PC-3 (cell line): ENCODE measurements around the gene ACY1. TPM values are rescaled to one million over a fixed set of nuclear protein-coding genes. Genes with fewer than 3 reads are reported as not detected.

Source experiments
- ATAC-seq: fragments of 200-7000 bp; cut with Tn5 transposase; 2 replicates; pipeline ENCODE4 v1.9.1; 2020; ENCODE audit warnings: mild to moderate bottlenecking, moderate library complexity
- BruUV-seq: library from RNA; stranded (reverse); fragments of 400-500 nt; replicated peaks from 2 replicates; lab custom pipeline; 2021; lab: Mats Ljungman, UMichigan
- CTCF ChIA-PET: fragments of 300-600 bp; sonication (Branson Sonifier 250); formaldehyde crosslinking; loops from one replicate; lab custom pipeline; 2022; ENCODE audit warnings: antibody characterized with exemption; lab: Charles Lee
- POLR2A ChIA-PET: fragments of 300-600 bp; sonication (Branson Sonifier 250); formaldehyde crosslinking; loops from one replicate; lab custom pipeline; 2022; ENCODE audit warnings: antibody characterized with exemption; ENCODE audit not compliant: unreplicated experiment; lab: Charles Lee
- DNase-seq: peaks from one replicate; pipeline ENCODE4 v3.0.0-alpha.2; 2015
- H2AFZ ChIP-seq: fragments of 300-600 bp; sonication (generic); 2 replicates; pipeline ENCODE4 v1.6.0; 2016; ENCODE audit warnings: antibody characterized with exemption, low read length
- H3F3A ChIP-seq: fragments of 300-600 bp; sonication (generic); one replicate; pipeline ENCODE4 v1.6.0; 2017; ENCODE audit warnings: antibody characterized with exemption, low read length, control low read depth, mild to moderate bottlenecking; ENCODE audit not compliant: unreplicated experiment
- H3K27ac ChIP-seq: fragments of 300-600 bp; sonication (generic); 2 replicates; pipeline ENCODE4 v1.5.1; 2016; ENCODE audit warnings: mild to moderate bottlenecking, low read length
- H3K27me3 ChIP-seq: fragments of 300-600 bp; sonication (generic); 2 replicates; pipeline ENCODE4 v1.6.1; 2016; ENCODE audit warnings: low read length, mixed read lengths
- H3K36me3 ChIP-seq: fragments of 300-600 bp; sonication (generic); 2 replicates; pipeline ENCODE4 v1.6.1; 2016; ENCODE audit warnings: low read depth, mixed run types, low read length, mixed read lengths
- H3K4me1 ChIP-seq: fragments of 300-600 bp; sonication (generic); 2 replicates; pipeline ENCODE4 v1.5.1; 2016; ENCODE audit warnings: low read length; ENCODE audit not compliant: insufficient read depth
- H3K4me2 ChIP-seq: fragments of 300-600 bp; sonication (generic); 2 replicates; pipeline ENCODE4 v1.6.0; 2016; ENCODE audit warnings: low read length
- H3K4me3 ChIP-seq: fragments of 300-600 bp; sonication (generic); 2 replicates; pipeline ENCODE4 v1.5.1; 2016; ENCODE audit warnings: mild to moderate bottlenecking, low read length, mixed read lengths
- H3K79me2 ChIP-seq: fragments of 300-600 bp; sonication (generic); 2 replicates; pipeline ENCODE4 v1.6.1; 2017; ENCODE audit warnings: low read length, mixed read lengths
- H3K9ac ChIP-seq: fragments of 300-600 bp; sonication (generic); 2 replicates; pipeline ENCODE4 v1.6.0; 2016; ENCODE audit warnings: mild to moderate bottlenecking, low read length
- H3K9me2 ChIP-seq: fragments of 300-600 bp; sonication (generic); replicated peaks from 2 replicates; pipeline ENCODE4 v1.6.1; 2016; ENCODE audit warnings: mixed run types, low read length, mixed read lengths
- H3K9me3 ChIP-seq: fragments of 300-600 bp; sonication (generic); 2 replicates; pipeline ENCODE4 v1.6.1; 2016; ENCODE audit warnings: low read length, mixed read lengths
- H4K20me1 ChIP-seq: fragments of 300-600 bp; sonication (generic); 2 replicates; pipeline ENCODE4 v1.6.1; 2016; ENCODE audit warnings: low read length, mixed read lengths
- EZH2 ChIP-seq: fragments of 300-600 bp; sonication (generic); IDR thresholded peaks from one replicate; pipeline ENCODE4 v1.6.1; 2017; ENCODE audit warnings: antibody characterized with exemption, mild to moderate bottlenecking, low read length; ENCODE audit not compliant: unreplicated experiment
- EZH2phosphoT487 ChIP-seq: fragments of 300-600 bp; sonication (generic); IDR thresholded peaks from 2 replicates; pipeline ENCODE4 v1.6.1; 2018; ENCODE audit warnings: mild to moderate bottlenecking, antibody characterized with exemption, low read length, borderline replicate concordance
- intact Hi-C: fragments of 100-400 bp; cut with micrococcal nuclease; formaldehyde crosslinking; loops from 2 replicates; pipeline ENCODE4 v1.9.0; 2023
- total RNA-seq: library from RNA; depleted of rRNA; stranded (reverse); fragments of >200 nt; gene quantifications from 2 replicates; pipeline ENCODE4 v1.2.3, GENCODE V29; 2014
- TF ChIP-seq, protein P1 (sequence below): fragments of 300-600 bp; sonication (generic); conservative IDR thresholded peaks from 2 replicates; pipeline ENCODE4 v1.5.1; 2017; ENCODE audit warnings: antibody characterized with exemption, low read depth, mild to moderate bottlenecking, low read length

The ACY1 gene
- total RNA-seq, 1 experiment from 2014 or later: 71.3 TPM

DNA sequence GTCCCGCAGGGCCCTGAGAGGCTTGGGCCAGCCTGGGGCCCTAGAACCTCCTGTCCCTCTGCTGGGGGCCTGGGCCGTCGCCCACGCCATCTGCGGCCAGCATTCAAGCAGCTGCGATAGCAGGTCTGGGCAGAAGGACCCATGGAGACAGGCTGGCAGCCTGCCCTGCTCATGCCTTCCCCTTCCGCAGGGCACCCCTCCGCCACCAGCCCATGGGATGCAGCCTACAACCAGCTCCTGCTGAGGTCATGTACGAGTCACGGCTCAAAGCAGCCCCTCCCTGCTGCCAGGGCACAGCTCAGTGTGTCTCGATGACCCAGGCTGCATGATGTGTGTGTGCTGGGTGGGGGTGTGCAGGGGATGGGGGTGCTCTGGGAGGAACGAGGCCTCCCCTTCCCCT, 45.2 kb downstream of the ACY1 start:
- intact Hi-C loops: no loop called here
- CTCF ChIA-PET: interaction anchor here (0.6 kb wide), 1 partner anchor 24 kb away, joined by 3 read pairs; no protein-coding TSS in a partner anchor
- no peaks in the 10 kb centered on the region for H4K20me1 ChIP-seq
- ATAC-seq (peak; percentile 42; the same call in 1 of the 2 replicates), DNase-seq (peak; percentile 20)
- no peaks in the 10 kb centered on the region for H3K79me2 ChIP-seq
- no peak overlapping the region for H3K4me3 ChIP-seq
- no TSS peak for BruUV-seq
- H3K9ac ChIP-seq: no peak overlapping the region
- H2AFZ ChIP-seq: no peak overlapping the region
- no peaks in the 10 kb centered on the region for H3K27me3 ChIP-seq
- H3K36me3 ChIP-seq: no peaks in the 10 kb centered on the region
- no peak overlapping the region for H3K27ac ChIP-seq
- POLR2A ChIA-PET: no interaction called here
- no peaks in the 10 kb centered on the region for H3K9me3 ChIP-seq
- no peak overlapping the region for H3K4me2 ChIP-seq
- no peaks in the 10 kb centered on the region for H3F3A ChIP-seq
- H3K4me1 ChIP-seq: no peaks in the 10 kb centered on the region
- TF ChIP-seq, protein P1, sequence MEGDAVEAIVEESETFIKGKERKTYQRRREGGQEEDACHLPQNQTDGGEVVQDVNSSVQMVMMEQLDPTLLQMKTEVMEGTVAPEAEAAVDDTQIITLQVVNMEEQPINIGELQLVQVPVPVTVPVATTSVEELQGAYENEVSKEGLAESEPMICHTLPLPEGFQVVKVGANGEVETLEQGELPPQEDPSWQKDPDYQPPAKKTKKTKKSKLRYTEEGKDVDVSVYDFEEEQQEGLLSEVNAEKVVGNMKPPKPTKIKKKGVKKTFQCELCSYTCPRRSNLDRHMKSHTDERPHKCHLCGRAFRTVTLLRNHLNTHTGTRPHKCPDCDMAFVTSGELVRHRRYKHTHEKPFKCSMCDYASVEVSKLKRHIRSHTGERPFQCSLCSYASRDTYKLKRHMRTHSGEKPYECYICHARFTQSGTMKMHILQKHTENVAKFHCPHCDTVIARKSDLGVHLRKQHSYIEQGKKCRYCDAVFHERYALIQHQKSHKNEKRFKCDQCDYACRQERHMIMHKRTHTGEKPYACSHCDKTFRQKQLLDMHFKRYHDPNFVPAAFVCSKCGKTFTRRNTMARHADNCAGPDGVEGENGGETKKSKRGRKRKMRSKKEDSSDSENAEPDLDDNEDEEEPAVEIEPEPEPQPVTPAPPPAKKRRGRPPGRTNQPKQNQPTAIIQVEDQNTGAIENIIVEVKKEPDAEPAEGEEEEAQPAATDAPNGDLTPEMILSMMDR: no peak
- TF ChIP-seq EZH2 (no peak), EZH2phosphoT487 (no peak)
- H3K9me2 ChIP-seq: no peaks in the 10 kb centered on the region

DNA sequence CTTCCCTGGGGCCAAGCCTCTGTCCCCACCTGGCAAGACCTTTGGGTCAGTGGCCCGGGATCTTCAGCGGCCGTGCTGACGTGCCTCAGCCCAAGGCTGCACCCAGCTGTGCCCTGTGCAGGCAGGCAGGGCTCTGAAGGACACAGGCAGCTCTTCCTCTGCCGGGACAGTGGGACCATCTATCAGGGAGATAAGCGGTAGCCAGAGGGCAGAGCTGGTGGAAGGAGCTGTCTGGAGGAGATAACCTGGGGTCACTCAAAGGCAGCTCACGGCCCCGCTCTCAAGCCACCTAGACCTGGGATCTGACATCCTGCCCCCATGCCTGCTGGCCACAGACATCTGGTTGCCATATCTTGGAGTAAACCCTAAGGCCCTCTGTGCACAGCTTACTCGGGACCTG, 45.7 kb downstream of the ACY1 start:
- H3K9me3 ChIP-seq: no peaks in the 10 kb centered on the region
- H3K9ac ChIP-seq: no peak overlapping the region
- no TSS peak for BruUV-seq
- no peak overlapping the region for H2AFZ ChIP-seq
- H3K9me2 ChIP-seq: no peaks in the 10 kb centered on the region
- H3K79me2 ChIP-seq: no peaks in the 10 kb centered on the region
- TF ChIP-seq EZH2phosphoT487 (no peak), EZH2 (no peak)
- TF ChIP-seq, protein P1: no peak
- H3K27me3 ChIP-seq: no peaks in the 10 kb centered on the region
- no peak for DNase-seq
- H3K27ac ChIP-seq: no peak overlapping the region
- no peak for ATAC-seq
- CTCF ChIA-PET: no interaction called here
- H3F3A ChIP-seq: no peaks in the 10 kb centered on the region
- intact Hi-C loops: no loop called here
- no peak overlapping the region for H3K4me2 ChIP-seq
- no peaks in the 10 kb centered on the region for H3K36me3 ChIP-seq
- POLR2A ChIA-PET: no interaction called here
- H3K4me3 ChIP-seq: no peak overlapping the region
- no peaks in the 10 kb centered on the region for H4K20me1 ChIP-seq
- H3K4me1 ChIP-seq: no peaks in the 10 kb centered on the region

DNA sequence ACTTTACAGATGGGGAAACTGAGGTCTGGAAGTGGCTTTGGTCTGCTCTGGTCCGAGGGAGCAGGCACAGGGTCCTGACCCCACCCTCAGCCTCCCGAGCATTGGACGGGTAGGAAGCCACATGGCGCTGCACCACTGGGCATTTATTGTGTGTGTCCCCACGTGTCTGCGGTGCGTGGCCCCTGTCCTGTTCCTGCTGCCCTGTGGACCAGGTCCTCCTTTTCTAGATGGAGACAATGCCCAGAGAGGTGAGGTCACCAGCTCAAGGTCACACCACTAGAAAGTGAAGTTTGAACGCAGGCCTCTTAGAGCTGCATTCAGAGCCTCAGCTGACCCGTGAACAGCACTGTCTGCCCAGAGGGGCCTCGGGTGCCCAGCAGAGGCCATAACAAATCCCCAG, 46.2 kb downstream of the ACY1 start:
- ChIA-PET CTCF (no interaction called here), POLR2A (no interaction called here)
- Histone ChIP-seq H3K79me2 (no peaks in the 10 kb centered on the region), H3K9me2 (no peaks in the 10 kb centered on the region), H3K4me1 (no peaks in the 10 kb centered on the region), H3K36me3 (no peaks in the 10 kb centered on the region), H4K20me1 (no peaks in the 10 kb centered on the region), H3K9ac (no peak overlapping the region), H3K4me3 (no peak overlapping the region), H3K9me3 (no peaks in the 10 kb centered on the region), H3K4me2 (no peak overlapping the region), H3K27me3 (no peaks in the 10 kb centered on the region), H3K27ac (no peak overlapping the region), H2AFZ (no peak overlapping the region), H3F3A (no peaks in the 10 kb centered on the region)
- intact Hi-C loops: no loop called here
- DNase-seq (no peak), ATAC-seq (no peak)
- no TSS peak for BruUV-seq
- TF ChIP-seq, protein P1: no peak
- TF ChIP-seq EZH2: no peak
- no peak for TF ChIP-seq EZH2phosphoT487
